HG02610 (cell line): Measurements from ENCODE around the gene SLC13A2.
"Not testable (repeated sequence)": the region's sequence is repeated elsewhere in the genome, so short reads cannot be mapped to it uniquely, and the experiment has no call there.

Source experiments
- ATAC-seq: cut with Tn5 transposase; IDR thresholded peaks from one replicate; pipeline ENCODE4 v1.9.1; 2021; ENCODE audit warnings: mild to moderate bottlenecking, moderate library complexity; ENCODE audit not compliant: unreplicated experiment

SLC13A2 gene

GRCh38 chr17:28513476-28513875 is 40.0 kb downstream of the SLC13A2 start:
- no peak for ATAC-seq

GRCh38 chr17:28514561-28515002 is 41.1 kb downstream of the SLC13A2 start:
- ATAC-seq = no peak

- no peak for ATAC-seq
These were observed 42.1 kb downstream of the SLC13A2 start for GRCh38 chr17:28515518-28515917.

GRCh38 chr17:28518132-28518531 is 44.7 kb downstream of the SLC13A2 start:
- no peak for ATAC-seq

- no peak for ATAC-seq
These were observed 45.1 kb downstream of the SLC13A2 start for GRCh38 chr17:28518578-28518977.

- no peak for ATAC-seq
These were observed 45.8 kb downstream of the SLC13A2 start for GRCh38 chr17:28519236-28519635.

GRCh38 chr17:28520687-28521086 is 47.2 kb downstream of the SLC13A2 start:
- no peak for ATAC-seq

GRCh38 chr17:28521311-28522085 is 48.1 kb downstream of the SLC13A2 start:
- no peak for ATAC-seq

DNA sequence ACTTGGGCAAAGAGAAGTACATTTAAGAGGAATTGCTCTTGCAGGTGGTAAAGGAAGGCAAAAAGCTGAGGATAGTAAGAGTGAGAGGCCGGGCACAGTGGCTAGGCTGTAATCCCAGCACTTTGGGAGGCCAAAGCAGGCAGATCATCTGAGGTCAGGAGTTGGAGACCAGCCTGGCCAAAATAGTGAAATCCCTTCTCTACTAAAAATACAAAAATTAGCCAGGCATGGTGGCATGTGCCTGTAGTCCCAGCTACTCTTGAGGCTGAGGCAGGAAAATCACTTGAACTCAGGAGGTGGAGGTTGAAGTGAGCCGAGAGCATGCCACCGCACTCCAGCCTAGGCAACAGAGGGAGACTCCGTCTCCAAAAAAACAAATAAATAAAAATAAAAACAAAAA is 48.8 kb downstream of the SLC13A2 start:
- ATAC-seq = not testable (repeated sequence)

DNA sequence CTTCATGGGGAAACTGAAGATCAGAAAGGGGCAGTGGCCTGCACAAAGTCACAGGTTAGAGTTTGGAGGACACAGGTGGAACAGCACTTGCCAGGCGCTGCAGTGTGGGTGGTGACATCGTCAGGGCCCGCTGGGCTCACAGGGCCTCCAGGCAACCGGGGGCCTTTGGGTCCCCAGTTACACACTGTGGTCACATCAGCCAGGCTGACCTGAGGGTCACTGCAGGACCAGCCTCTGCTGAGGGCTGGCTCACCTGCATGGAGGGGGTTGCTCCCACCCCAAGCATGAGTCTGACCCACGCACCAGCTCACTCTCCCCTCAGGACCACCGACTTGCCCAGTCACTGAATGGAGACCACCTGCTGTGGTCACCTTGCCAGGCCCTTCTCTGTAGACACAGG is 49.7 kb downstream of the SLC13A2 start:
- ATAC-seq = no peak

GRCh38 chr17:28523876-28524275 is 50.4 kb downstream of the SLC13A2 start:
- no peak for ATAC-seq

DNA sequence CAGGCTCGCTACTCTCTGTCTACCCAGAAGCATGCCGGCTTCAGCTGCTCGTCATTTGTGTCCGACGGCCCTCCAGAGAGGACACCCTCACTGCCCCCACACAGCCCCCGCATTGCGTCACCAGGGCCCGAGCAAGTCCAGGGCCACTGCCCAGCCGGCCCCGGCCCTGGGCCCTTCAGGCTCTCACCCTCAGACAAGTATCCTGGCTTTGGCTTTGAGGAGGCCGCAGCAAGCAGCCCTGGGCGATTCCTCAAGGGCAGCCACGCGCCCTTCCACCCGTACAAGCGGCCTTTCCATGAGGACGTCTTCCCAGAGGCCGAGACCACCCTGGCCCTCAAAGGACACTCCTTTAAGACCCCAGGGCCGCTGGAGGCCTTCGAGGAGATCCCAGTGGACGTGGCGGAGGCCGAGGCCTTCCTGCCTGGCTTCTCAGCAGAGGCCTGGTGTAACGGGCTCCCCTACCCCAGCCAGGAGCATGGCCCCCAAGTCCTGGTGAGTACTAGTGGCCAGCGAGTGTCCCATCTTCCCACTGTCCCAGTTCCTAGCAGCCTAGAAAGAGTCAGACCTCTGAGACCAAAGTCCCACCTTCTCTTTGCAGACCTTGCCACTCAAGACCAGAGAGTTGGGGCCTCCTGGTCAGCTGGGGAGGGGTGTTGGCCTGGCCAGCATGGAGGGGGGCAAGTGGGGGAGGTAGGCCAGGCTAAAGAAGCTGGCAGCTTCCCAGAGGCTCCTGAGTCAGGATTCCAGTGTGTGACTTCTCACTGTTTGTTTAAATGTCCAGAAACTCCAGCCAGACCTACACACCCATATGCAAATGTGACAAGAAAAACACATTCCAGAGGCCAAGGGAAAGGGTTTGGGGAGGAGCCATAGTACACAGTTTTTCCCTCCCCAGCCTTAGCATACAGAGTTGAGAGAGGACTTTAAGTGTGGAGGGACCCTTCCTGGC is 51.3 kb downstream of the SLC13A2 start:
- no peak for ATAC-seq

GRCh38 chr17:28526381-28526780 is 52.9 kb downstream of the SLC13A2 start:
- no peak for ATAC-seq

- no peak for ATAC-seq
These were observed 53.8 kb downstream of the SLC13A2 start for GRCh38 chr17:28527181-28527681.

GRCh38 chr17:28527859-28528258 is 54.4 kb downstream of the SLC13A2 start:
- ATAC-seq = no peak

DNA sequence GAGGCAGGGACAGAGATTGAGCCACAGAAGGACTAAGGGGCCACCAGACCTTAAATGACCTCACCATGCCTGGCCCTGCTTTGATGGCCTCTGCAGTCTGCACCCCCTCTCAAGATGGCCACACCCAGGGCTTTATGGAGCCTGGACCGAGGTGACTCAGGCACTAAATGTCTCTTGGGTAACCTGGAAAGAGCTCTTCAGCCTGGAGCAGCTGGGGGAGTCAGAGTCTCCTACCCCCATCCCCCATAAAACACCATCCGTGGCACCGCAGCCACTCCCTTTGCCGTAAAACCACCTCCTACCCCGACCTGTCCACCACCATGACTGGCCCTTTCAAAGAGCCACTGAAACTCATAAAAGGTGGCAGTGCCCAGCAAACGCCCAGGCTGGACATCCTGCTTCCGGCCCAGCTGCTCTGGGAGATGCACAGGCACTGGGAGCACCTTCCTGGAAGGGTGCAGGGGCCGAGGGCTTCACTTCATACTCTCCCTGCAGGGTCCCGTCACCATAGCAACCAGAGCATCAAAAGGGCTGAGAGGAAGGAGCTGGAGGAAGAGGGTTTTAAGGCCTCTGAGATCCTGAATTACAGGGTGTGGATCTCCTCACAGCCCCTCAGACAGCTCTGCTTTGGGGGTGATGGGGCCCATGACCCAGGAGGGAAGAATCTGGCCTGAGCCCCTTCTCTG is 55.0 kb downstream of the SLC13A2 start:
- no peak for ATAC-seq

GRCh38 chr17:28529013-28529400 is 55.6 kb downstream of the SLC13A2 start:
- no peak for ATAC-seq

- ATAC-seq = no peak
These were observed 56.8 kb downstream of the SLC13A2 start for GRCh38 chr17:28530250-28530649.

DNA sequence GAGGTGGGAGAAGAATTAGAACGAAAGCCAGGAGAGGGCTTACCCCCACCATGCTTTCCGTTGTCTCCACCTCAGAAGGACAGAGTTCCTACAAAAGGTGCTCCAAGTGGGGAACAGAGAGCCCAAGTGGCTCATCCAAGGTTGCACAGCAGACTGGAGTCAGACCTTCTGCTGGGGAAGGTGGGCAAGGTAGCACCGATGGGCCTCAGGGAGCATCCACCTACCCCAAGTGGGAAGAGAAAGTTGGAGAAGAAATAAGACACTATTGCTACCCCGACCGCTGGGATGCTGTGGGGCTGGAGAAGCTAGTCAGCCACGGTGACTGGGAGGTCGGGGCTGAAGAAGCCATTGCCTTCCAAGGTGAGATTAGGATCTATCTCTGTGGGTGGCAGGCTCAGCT is 57.5 kb downstream of the SLC13A2 start:
- ATAC-seq = no peak

- no peak for ATAC-seq
These were observed 58.9 kb downstream of the SLC13A2 start for GRCh38 chr17:28532050-28532960.
